Lung microvascular endothelial cell (primary cell): ENCODE data around the gene CHID1. TPM values are rescaled to one million over a fixed set of nuclear protein-coding genes. Genes with fewer than 3 reads are reported as not detected.

Experiments
- DNase-seq, 2 donors: peaks; one replicate each; pipeline versions ENCODE4 v3.0.0 to v3.0.0-alpha.2; 2010; ENCODE audit warnings: low read depth in 2 of 2
- total RNA-seq: library from RNA; depleted of rRNA; stranded (reverse); fragments of >200 nt; gene quantifications from 2 replicates; pipeline ENCODE4 v1.2.1, GENCODE V29; 2014

CHID1 gene
- total RNA-seq, 1 donor from 2014 or later, result 42.3 TPM

DNA sequence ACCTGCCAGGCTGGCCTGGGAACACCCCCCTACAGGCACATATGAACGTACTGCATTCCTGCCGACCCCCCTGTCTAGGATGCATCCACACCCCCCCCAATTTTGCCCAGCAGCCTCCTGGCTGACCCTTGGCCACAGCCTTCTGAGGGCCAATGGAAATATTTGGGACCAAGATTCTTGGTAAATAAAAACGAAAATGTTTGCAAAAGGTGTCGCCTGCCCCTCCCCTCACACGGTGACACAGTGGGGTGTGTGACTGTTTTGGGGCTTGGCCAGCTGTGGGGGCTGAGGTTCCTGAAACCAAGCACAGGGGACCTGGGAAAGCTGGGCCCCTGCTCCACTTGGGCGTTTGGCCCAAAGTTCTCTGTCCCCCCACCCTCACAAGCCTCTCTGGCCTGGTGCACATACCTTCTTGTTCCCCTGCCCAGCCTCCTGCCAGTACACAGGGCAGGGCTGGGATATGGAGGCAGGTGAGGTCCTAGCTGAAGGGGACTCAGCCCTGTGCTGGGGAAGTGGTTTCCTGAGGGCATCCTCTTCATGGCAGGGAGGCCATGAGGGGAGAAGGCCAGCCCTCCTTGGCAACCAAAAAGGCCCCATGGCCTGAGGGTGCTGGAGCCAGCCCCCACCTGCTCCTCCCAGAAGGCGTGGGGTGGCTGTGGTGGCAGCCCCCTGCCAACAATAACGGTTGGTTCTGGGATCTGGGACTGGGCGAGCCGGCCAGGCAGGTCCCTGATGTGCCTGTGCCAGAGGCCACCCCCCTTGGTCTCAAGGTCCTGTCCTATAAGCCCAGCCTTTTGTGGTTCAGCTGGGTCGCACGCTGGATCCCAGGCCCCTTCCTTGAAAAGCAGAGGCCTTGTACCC, 85.0 kb downstream of the CHID1 start:
- no peak for DNase-seq

DNA sequence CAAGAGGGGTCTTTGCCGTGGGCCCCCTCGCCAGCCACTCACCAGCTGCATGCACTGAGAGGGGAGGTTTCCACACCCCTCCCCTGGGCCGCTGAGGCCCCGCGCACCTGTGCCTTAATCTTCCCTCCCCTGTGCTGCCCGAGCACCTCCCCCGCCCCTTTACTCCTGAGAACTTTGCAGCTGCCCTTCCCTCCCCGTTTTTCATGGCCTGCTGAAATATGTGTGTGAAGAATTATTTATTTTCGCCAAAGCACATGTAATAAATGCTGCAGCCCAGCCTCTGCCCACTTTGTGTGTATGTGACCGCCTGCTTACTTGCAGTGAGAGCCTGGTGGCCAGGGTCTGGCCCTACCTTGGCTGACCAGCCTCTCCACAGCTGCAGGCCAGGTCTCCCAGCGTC, 85.7 kb downstream of the CHID1 start:
- DNase-seq, result no peak

GRCh38 chr11:824292-824880, 86.2 kb downstream of the CHID1 start:
- DNase-seq, result no peak

GRCh38 chr11:823441-824291, 86.9 kb downstream of the CHID1 start:
- no peak for DNase-seq

- DNase-seq, result no peak
These were observed 88.9 kb downstream of the CHID1 start for GRCh38 chr11:821512-822371.

GRCh38 chr11:820655-821511, 89.7 kb downstream of the CHID1 start:
- peak in 1 of 2 donors; percentile 64 for DNase-seq

GRCh38 chr11:819943-820649, 90.5 kb downstream of the CHID1 start:
- peak; percentile 77 to 92 for DNase-seq

- peak; percentile 89 to 93 for DNase-seq
These were observed 91.3 kb downstream of the CHID1 start for GRCh38 chr11:819129-819931.

DNA sequence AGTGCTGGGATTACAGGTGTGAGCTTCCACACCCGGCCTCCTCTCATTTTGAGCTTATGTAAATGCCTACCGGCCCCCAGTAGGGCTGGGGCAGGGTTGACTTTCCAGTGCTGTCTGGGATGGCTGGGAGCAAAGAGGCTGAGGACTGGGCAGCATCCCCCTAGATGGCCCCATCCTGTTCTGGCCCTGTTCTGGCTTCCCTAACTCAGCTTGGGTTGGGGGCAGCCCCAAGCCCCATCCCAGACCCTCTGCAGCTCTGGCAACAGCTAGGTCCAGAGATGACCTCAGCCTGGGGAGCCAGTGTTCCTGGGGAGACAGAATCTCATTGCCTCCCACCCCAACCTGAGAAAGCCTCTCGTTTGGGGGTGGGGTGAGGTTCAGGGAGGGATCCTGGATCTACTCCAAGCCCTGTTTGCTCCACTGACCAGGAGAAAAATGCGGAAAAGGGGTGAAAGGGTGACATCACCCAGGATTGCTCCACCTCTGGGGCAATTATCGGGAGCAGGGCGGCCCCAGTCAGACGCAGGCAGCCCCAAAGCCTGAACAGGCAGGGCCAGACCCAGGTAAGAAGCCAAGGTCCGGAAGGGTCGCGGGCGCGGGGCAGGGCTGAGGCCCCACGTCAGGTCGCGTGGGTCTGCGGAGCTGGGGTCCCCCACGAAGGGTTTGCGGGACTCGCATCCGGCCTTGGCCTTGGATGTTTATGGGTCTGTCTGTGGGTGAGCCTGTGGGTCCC, 92.0 kb downstream of the CHID1 start, which contains the start of gene PNPLA2:
TSS of gene PNPLA2 (plus strand) at position 519 of the 733 bp plus-strand sequence. CDS start 805 bp downstream, outside the sequence.
- DNase-seq, result no peak

Other genes starting within 250 kb of the CHID1 start
- gene DEAF1, start 215.6 kb downstream of the CHID1 start, total RNA-seq, result 26.8 and 27.4 TPM in 2 replicates
- 4.8 and 8.5 TPM in 2 replicates for gene TMEM80, start 215.0 kb downstream of the CHID1 start, total RNA-seq
- gene EPS8L2, start 204.6 kb downstream of the CHID1 start, total RNA-seq, result 0.99 and 2.6 TPM in 2 replicates
- gene TALDO1, start 163.3 kb downstream of the CHID1 start, total RNA-seq, result 86.7 and 121 TPM in 2 replicates
- 17.0 and 21.4 TPM in 2 replicates for gene GATD1, start 133.3 kb downstream of the CHID1 start, total RNA-seq
- gene CEND1, start 120.7 kb downstream of the CHID1 start, total RNA-seq, result under 0.01 TPM in 2 replicates
- 4.1 and 6.3 TPM in 2 replicates for gene SLC25A22, start 112.5 kb downstream of the CHID1 start, total RNA-seq
- 3.7 and 4.8 TPM in 2 replicates for gene PIDD1, start 105.6 kb downstream of the CHID1 start, total RNA-seq
- gene RPLP2, start 100.8 kb downstream of the CHID1 start, total RNA-seq, result 232 and 383 TPM in 2 replicates
- 33.3 and 50.6 TPM in 2 replicates for gene PNPLA2, start 91.9 kb downstream of the CHID1 start, total RNA-seq
- gene CRACR2B, start 82.9 kb downstream of the CHID1 start, total RNA-seq, result 11.6 and 15.9 TPM in 2 replicates
- 460 and 726 TPM in 2 replicates for gene CD151, start 77.9 kb downstream of the CHID1 start, total RNA-seq
- 246 and 284 TPM in 2 replicates for gene POLR2L, start 68.3 kb downstream of the CHID1 start, total RNA-seq
- 79.8 and 182 TPM in 2 replicates for gene TSPAN4, start 68.0 kb downstream of the CHID1 start, total RNA-seq
- gene AP2A2, start 15.1 kb upstream of the CHID1 start, total RNA-seq, result 23.1 and 26.0 TPM in 2 replicates
- gene MUC6, start 125.9 kb upstream of the CHID1 start, total RNA-seq, result not detected in 2 replicates
- gene MUC2, start 164.1 kb upstream of the CHID1 start, total RNA-seq, result not detected in 2 replicates
- gene MUC5AC, start 247.1 kb upstream of the CHID1 start, total RNA-seq, result not detected in 2 replicates